Suprapubic skin (tissue), 4 donors: ENCODE data around the gene VLDLR. TPM values are rescaled to one million over a fixed set of nuclear protein-coding genes. Genes with fewer than 3 reads are reported as not detected.

Experiments used
- DNase-seq, 2 donors: peaks; one replicate each; pipeline ENCODE4 v3.0.0-alpha.2; 2019; ENCODE audit warnings: low spot score in 2 of 2
- H3K27ac ChIP-seq: fragments of 200-600 bp; sonication (generic); one replicate; pipeline ENCODE4 v1.5.1; 2019
- H3K27me3 ChIP-seq: fragments of 200-600 bp; sonication (generic); one replicate; pipeline ENCODE4 v1.5.1; 2019
- H3K36me3 ChIP-seq: fragments of 200-600 bp; sonication (generic); one replicate; pipeline ENCODE4 v1.5.1; 2019
- H3K4me1 ChIP-seq: fragments of 200-600 bp; sonication (generic); one replicate; pipeline ENCODE4 v1.5.1; 2019
- H3K4me3 ChIP-seq: fragments of 200-600 bp; sonication (generic); one replicate; pipeline ENCODE4 v1.5.1; 2019; ENCODE audit warnings: mild to moderate bottlenecking
- H3K9me3 ChIP-seq: fragments of 200-600 bp; sonication (generic); one replicate; pipeline ENCODE4 v1.5.1; 2019
- EP300 ChIP-seq: sonication (generic); formaldehyde crosslinking; IDR thresholded peaks from one replicate; pipeline ENCODE4 v1.6.1; 2017; ENCODE audit warnings: antibody characterized with exemption
- POLR2A ChIP-seq, 2 donors: fragments of 450-650 bp; IDR thresholded peaks; one replicate each; pipeline ENCODE4 v1.6.1; 2017; ENCODE audit warnings: antibody characterized with exemption in 2 of 2, mild to moderate bottlenecking in 2 of 2, moderate library complexity in 2 of 2
- POLR2AphosphoS5 ChIP-seq, 3 donors: sonication (generic); formaldehyde crosslinking; IDR thresholded peaks; one replicate each; pipeline ENCODE4 v1.6.1; 2017; ENCODE audit warnings: antibody characterized with exemption in 3 of 3
- WGBS: methylation state at CpG from one replicate; pipeline ENCODE4 v1.1.5; 2018; 5-methylcytosine and 5-hydroxymethylcytosine counted together
- total RNA-seq, 4 donors: library from RNA; depleted of rRNA; stranded (reverse); fragments of >200 nt; gene quantifications; one replicate each; pipeline ENCODE4 v1.1.0, GENCODE V29; 2016
- TF ChIP-seq, protein P1 (sequence below), 2 donors: fragments of 200-600 bp in 1 of 2; fragments of 450-650 bp in 1 of 2; sonication (generic) in 1 of 2; IDR thresholded peaks; one replicate each; pipeline ENCODE4 v1.5.1; 2016 to 2019; ENCODE audit warnings: antibody characterized with exemption in 2 of 2, mild to moderate bottlenecking in 1 of 2, moderate library complexity in 1 of 2

The VLDLR gene
- total RNA-seq, 4 donors from 2014 or later: 1.1 to 8.4 (median 6.9) TPM

- no peak overlapping the region for H3K4me3 ChIP-seq
- H3K36me3 ChIP-seq: no peaks in the 10 kb centered on the region
- WGBS: 79% methylated on average over 2 of the region's 2 CpGs
These were observed 10.6 kb upstream of the VLDLR start for GRCh38 chr9:2610985-2611384.

DNA sequence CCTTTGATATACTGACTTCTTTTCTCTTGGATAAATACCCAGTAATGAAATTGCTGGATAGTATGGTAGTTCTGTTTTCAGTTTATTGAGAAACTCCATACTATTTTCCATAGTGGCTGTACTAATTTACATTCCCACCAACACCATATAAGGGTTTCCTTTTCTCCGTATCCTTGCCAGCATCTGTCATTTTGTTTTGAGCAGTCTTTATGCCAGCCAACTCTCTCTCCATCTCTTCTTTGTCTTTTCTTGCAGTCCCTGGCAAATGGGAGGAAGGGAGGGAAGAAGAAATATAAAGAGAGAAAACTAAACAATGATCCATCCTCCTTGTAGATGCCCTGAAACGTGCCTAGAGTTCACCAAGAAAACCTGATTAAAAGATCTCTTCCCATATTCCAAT, 9.6 kb upstream of the VLDLR start:
- WGBS: 72% methylated on average over 2 of the region's 2 CpGs

More at GRCh38 chr9:2610985-2611384, 10.6 kb upstream of the VLDLR start:
- H3K27me3 ChIP-seq: no peaks in the 10 kb centered on the region
- no peaks in the 10 kb centered on the region for H3K4me1 ChIP-seq
- H3K27ac ChIP-seq: no peak overlapping the region
- no peaks in the 10 kb centered on the region for H3K9me3 ChIP-seq
- no peak for DNase-seq
- no peak for TF ChIP-seq EP300
- TF ChIP-seq POLR2A (IDR thresholded peaks at IDR 0.05): no peak
- TF ChIP-seq POLR2AphosphoS5 (IDR thresholded peaks at IDR 0.05): no peak
- TF ChIP-seq, protein P1, sequence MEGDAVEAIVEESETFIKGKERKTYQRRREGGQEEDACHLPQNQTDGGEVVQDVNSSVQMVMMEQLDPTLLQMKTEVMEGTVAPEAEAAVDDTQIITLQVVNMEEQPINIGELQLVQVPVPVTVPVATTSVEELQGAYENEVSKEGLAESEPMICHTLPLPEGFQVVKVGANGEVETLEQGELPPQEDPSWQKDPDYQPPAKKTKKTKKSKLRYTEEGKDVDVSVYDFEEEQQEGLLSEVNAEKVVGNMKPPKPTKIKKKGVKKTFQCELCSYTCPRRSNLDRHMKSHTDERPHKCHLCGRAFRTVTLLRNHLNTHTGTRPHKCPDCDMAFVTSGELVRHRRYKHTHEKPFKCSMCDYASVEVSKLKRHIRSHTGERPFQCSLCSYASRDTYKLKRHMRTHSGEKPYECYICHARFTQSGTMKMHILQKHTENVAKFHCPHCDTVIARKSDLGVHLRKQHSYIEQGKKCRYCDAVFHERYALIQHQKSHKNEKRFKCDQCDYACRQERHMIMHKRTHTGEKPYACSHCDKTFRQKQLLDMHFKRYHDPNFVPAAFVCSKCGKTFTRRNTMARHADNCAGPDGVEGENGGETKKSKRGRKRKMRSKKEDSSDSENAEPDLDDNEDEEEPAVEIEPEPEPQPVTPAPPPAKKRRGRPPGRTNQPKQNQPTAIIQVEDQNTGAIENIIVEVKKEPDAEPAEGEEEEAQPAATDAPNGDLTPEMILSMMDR (IDR thresholded peaks at IDR 0.05): no peak

DNA sequence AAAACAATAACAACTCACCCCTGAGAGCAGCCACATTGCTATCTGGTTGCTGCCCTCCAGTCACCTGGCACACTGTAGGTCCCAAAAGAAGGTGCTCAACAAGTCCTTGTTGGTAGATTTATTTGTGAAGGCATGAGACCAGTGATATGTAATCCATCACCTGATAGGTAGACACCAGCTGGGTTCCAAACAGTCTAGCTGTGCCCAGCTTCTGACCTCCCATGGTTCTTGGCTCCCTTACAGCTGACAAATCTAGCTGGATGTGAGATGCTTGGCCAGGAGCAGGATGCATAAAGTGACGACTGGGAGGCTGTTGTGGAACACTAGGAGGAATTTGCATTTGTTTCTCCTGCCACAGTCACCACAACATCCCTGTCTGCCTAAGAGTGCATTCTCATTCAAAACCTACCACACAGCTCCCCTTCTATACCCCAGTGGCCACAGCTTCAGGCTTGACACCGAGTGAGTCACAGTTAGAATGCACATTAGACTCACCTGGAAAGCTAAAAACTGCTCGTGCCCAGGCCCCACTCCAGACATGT, 7.8 kb upstream of the VLDLR start:
- H3K4me3 ChIP-seq: no peak overlapping the region
- DNase-seq: no peak
- no peaks in the 10 kb centered on the region for H3K9me3 ChIP-seq
- WGBS: 82% methylated on average over 3 of the region's 3 CpGs
- H3K27me3 ChIP-seq: no peaks in the 10 kb centered on the region
- H3K4me1 ChIP-seq: no peaks in the 10 kb centered on the region
- no peak for TF ChIP-seq POLR2A (IDR thresholded peaks at IDR 0.05)
- TF ChIP-seq, protein P1 (IDR thresholded peaks at IDR 0.05): no peak
- TF ChIP-seq EP300: no peak
- TF ChIP-seq POLR2AphosphoS5 (IDR thresholded peaks at IDR 0.05): no peak
- H3K36me3 ChIP-seq: no peaks in the 10 kb centered on the region
- H3K27ac ChIP-seq: no peak overlapping the region

More for the DNA sequence above, 9.6 kb upstream of the VLDLR start:
- Histone ChIP-seq H3K4me3 (no peak overlapping the region), H3K27me3 (no peaks in the 10 kb centered on the region), H3K27ac (no peak overlapping the region), H3K9me3 (no peaks in the 10 kb centered on the region), H3K36me3 (no peaks in the 10 kb centered on the region), H3K4me1 (no peaks in the 10 kb centered on the region)
- TF ChIP-seq POLR2AphosphoS5 (IDR thresholded peaks at IDR 0.05) (no peak), POLR2A (IDR thresholded peaks at IDR 0.05) (no peak), EP300 (no peak)
- TF ChIP-seq, protein P1 (IDR thresholded peaks at IDR 0.05): no peak
- no peak for DNase-seq

- Histone ChIP-seq H3K36me3 (no peaks in the 10 kb centered on the region), H3K27ac (no peak overlapping the region), H3K27me3 (no peaks in the 10 kb centered on the region), H3K9me3 (no peaks in the 10 kb centered on the region), H3K4me1 (no peaks in the 10 kb centered on the region), H3K4me3 (no peak overlapping the region)
- no peak for DNase-seq
- no peak for TF ChIP-seq POLR2A (IDR thresholded peaks at IDR 0.05)
- no peak for TF ChIP-seq EP300
- no peak for TF ChIP-seq POLR2AphosphoS5 (IDR thresholded peaks at IDR 0.05)
- TF ChIP-seq, protein P1 (IDR thresholded peaks at IDR 0.05): no peak
- WGBS: 91% methylated on average over 7 of the region's 7 CpGs
These were observed 6.1 kb upstream of the VLDLR start for GRCh38 chr9:2615497-2615896.

- no peak overlapping the region for H3K27ac ChIP-seq
- DNase-seq: no peak
- H3K27me3 ChIP-seq: no peaks in the 10 kb centered on the region
- H3K36me3 ChIP-seq: no peaks in the 10 kb centered on the region
- no peaks in the 10 kb centered on the region for H3K9me3 ChIP-seq
- H3K4me3 ChIP-seq: no peak overlapping the region
- 95% methylated on average over 4 of the region's 4 CpGs for WGBS
- TF ChIP-seq POLR2AphosphoS5 (IDR thresholded peaks at IDR 0.05) (no peak), EP300 (no peak), POLR2A (IDR thresholded peaks at IDR 0.05) (no peak)
- TF ChIP-seq, protein P1 (IDR thresholded peaks at IDR 0.05): no peak
- H3K4me1 ChIP-seq: peaks cover 13% of the 10 kb centered on the region
These were observed 4.8 kb upstream of the VLDLR start for GRCh38 chr9:2616692-2617377.
